Sciatic nerve (tissue), 2 donors: ENCODE data around the gene CCDC106. TPM values are rescaled to one million over a fixed set of nuclear protein-coding genes. Genes with fewer than 3 reads are reported as not detected.

Experiments used
- ATAC-seq: fragments of 200-7000 bp; cut with Tn5 transposase; one replicate; pipeline ENCODE4 v1.9.1; 2020; ENCODE audit warnings: mild to moderate bottlenecking, moderate library complexity
- DNase-seq: peaks from one replicate; pipeline ENCODE4 v3.0.0-alpha.2; 2020; ENCODE audit warnings: low spot score
- intact Hi-C: fragments of 100-400 bp; cut with DNase I; formaldehyde crosslinking; loops from one replicate; pipeline ENCODE4 v1.14.2; 2022
- total RNA-seq: library from RNA; stranded (reverse); fragmentation: NEBNext Ultra II Directional; extraction: Animal tissue kit (Norgen Biotek cat#: 25700); gene quantifications from one replicate; pipeline ENCODE4 v1.2.1, GENCODE V29; 2021
- donor health status: DM: no; HTN: no; CAD: no.
- donor health status: DM: no; HTN: no; CAD: no.

The CCDC106 gene
- total RNA-seq, 1 donor from 2014 or later: 14.0 TPM

DNA sequence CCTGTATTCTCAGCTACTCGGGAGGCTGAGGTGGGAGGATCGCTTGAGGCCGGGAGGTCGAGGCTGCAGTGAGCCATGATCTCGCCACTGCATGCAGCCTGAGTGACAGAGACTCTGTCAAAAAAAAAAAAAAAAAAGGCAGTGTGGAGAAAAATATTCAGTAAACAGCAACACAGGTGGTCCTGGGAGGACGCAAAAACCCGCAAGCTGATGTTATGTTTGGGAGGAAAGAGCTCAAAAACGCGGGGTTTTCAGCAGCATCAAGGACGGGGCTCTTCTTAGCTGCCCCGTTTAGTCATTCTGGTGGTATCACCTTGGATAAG is 23.0 kb upstream of the CCDC106 start:
- ATAC-seq: no peak
- intact Hi-C loops: no loop called here
- DNase-seq: no peak

DNA sequence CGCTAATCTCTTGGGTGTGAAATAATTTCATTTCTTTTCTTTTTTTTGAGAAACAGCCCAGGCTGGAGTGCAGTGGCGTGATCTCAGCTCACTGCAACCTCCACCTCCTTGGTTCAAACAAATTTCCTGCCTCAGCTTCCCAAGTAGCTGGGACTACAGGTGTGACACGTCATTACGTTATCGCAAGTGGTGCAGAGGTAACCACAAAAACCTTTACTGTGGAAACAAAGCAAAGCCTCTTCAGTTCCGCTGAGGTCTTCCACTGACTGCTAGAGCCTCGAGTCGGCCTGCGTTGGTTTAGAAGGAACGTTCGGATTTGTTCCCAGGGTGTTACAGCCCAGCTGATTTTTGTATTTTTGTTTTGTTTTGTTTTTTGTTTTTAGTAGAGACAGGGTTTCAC is 21.7 kb upstream of the CCDC106 start:
- intact Hi-C loops: no loop called here
- DNase-seq (no peak), ATAC-seq (no peak)

GRCh38 chr19:55632463-55632834 is 15.6 kb upstream of the CCDC106 start:
- ATAC-seq (peak; percentile 65), DNase-seq (peak; percentile 92)
- intact Hi-C loops: no loop called here

- intact Hi-C loops: no loop called here
- peak; percentile 13 for ATAC-seq
- DNase-seq: no peak
These were observed 14.2 kb upstream of the CCDC106 start for GRCh38 chr19:55633861-55634260.

DNA sequence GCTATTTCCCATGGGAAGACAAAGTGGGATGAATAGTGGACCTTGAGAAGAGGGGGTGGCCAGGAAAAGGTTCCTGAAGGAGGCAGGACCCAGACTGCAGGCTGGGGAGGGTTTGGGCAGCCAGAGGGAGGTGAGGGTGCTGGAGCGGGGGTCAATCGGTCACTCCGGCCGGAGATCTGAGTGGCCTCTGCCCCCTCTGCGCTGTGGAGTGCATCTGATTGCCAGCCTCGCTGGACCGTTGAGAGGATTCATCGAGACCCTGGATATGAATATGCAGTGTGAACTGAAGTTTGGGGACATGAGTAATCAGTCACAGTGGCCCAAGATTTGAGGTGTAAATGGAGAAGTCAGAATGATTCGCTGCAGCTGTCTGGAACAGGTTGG is 12.7 kb upstream of the CCDC106 start:
- intact Hi-C loops: no loop called here
- DNase-seq (peak; percentile 61), ATAC-seq (peak; percentile 4)

GRCh38 chr19:55635856-55636440 is 12.1 kb upstream of the CCDC106 start:
- ATAC-seq (no peak), DNase-seq (peak; percentile 54)
- intact Hi-C loops: no loop called here

DNA sequence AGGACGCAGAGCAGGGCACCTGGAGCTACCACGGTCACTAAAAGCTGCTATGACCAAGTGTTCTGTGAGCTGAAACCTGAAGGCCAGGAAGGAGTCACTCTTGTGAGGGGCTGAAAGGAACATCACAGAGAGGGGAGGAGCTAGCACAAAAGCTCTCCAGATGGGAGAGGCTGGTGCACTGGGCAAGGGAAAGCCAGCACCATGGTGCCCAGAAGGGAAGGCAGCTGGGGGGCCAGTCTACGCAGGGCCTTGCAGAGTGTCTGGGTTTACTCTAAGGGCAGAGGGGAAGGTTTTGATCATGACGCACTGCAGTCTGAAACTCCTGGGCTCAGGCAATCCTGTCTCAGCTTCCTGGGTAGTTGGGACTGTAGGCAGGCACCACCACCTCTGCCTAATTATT is 11.3 kb upstream of the CCDC106 start:
- intact Hi-C loops: no loop called here
- ATAC-seq (no peak), DNase-seq (no peak)

- no peak for ATAC-seq
- intact Hi-C loops: no loop called here
- DNase-seq: no peak
These were observed 10.5 kb upstream of the CCDC106 start for GRCh38 chr19:55637534-55637933.

GRCh38 chr19:55638864-55639359 is 9.1 kb upstream of the CCDC106 start:
- DNase-seq (no peak), ATAC-seq (no peak)
- intact Hi-C loops: no loop called here

GRCh38 chr19:55640043-55640576 is 7.9 kb upstream of the CCDC106 start:
- peak; percentile 62 for ATAC-seq
- DNase-seq: peak; percentile 84

GRCh38 chr19:55640577-55641425 is 7.2 kb upstream of the CCDC106 start, which contains the start of gene ZNF580:
Gene ZNF580, plus strand, starts transcription at chr19:55641002. Its CDS starts 1,507 bp downstream, at chr19:55642509.
- DNase-seq: peak; percentile 83
- intact Hi-C loops: no loop called here
- peak; percentile 67 for ATAC-seq

More at GRCh38 chr19:55640043-55640576, 7.9 kb upstream of the CCDC106 start:
- intact Hi-C loops: no loop called here

- intact Hi-C loops: no loop called here
These were observed 6.4 kb upstream of the CCDC106 start for GRCh38 chr19:55641426-55642152.

DNA sequence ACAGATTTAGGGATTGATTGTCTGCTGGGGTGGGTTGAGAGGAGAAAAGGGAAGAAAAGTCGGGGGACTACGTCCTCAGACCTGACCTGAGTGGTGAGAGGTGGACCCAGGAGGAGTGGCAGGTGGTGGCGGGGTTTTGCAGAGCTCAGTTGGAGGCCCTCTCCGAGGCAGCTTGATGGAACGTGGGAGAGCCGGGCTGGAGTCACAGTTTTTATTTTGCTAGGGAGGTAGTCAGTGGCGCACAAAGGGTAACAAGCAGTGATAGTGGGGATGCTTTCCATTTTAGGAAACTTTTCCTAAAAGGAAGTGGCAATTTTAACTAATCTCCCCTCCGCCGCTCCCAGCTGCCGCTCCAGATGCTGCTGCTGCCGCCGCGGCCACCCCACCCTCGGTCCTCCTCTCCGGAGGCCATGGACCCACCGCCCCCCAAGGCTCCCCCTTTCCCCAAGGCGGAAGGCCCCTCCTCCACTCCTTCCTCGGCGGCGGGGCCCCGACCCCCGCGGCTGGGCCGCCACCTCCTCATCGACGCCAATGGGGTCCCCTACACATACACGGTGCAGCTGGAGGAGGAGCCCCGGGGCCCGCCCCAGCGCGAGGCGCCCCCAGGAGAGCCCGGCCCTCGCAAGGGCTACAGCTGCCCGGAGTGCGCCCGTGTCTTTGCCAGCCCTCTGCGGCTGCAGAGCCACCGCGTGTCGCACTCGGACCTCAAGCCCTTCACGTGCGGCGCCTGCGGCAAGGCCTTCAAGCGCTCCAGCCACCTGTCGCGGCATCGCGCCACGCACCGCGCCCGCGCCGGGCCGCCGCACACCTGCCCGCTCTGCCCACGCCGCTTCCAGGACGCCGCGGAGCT is 5.6 kb upstream of the CCDC106 start:
- ATAC-seq: no peak
- intact Hi-C loops: no loop called here
- no peak for DNase-seq

More at GRCh38 chr19:55641426-55642152, 6.4 kb upstream of the CCDC106 start:
- no peak for DNase-seq
- ATAC-seq: peak; percentile 4

DNA sequence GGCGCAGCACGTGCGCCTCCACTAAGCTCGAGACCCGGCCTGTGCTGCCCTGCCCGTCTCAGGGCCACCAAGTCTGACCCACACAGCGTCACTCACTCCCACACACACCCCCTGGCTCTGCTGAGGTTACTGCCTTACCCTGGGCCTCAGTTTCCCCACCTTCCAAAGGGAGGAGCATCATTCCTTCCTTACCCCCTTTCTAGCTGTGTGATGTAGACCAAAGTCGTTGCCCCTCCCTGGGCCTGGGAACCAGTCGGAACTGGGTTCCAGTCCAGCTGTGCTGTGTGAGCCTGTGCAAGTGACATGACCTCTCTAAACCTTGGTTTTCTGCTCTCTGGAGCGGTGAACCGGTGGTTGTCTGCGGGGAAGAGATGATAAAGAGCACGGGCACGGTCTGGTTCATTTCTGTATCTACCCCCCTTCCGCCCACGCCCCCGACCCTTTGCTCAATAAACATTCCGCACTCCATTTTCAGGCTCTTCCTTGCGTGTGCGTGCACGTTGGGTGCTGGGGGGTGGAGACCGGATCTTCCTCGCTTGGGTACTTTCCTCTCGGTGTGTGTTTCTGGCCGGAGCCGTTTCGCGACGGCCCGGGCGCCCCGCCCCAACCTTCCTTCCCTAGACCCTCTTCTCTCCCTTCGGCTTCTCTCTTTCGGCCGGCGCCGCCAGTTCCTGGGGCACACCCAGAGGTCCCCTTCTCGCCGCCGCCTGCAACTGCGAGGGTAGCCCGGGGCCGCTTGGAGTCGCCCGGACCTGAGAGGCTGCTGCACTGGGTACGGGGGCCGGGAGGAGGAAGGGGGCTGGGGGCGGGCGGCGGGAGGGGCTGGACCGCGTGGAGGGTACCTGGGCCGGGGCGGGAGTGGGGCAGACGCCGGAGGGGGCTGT is 4.8 kb upstream of the CCDC106 start, which contains the start of gene ZNF581:
Gene ZNF581 (plus strand): TSS at position 647 of the 884 bp plus-strand sequence. CDS start 923 bp downstream, outside the sequence.
- DNase-seq: peak; percentile 81
- intact Hi-C loops: no loop called here

GRCh38 chr19:55643887-55644176 is 4.2 kb upstream of the CCDC106 start:
- ATAC-seq (no peak), DNase-seq (no peak)
- intact Hi-C loops: no loop called here

More for the DNA sequence above, 4.8 kb upstream of the CCDC106 start, which contains the start of gene ZNF581:
- ATAC-seq: peak; percentile 56

GRCh38 chr19:55644191-55644833 is 3.7 kb upstream of the CCDC106 start:
- DNase-seq (no peak), ATAC-seq (no peak)
- intact Hi-C loops: no loop called here

DNA sequence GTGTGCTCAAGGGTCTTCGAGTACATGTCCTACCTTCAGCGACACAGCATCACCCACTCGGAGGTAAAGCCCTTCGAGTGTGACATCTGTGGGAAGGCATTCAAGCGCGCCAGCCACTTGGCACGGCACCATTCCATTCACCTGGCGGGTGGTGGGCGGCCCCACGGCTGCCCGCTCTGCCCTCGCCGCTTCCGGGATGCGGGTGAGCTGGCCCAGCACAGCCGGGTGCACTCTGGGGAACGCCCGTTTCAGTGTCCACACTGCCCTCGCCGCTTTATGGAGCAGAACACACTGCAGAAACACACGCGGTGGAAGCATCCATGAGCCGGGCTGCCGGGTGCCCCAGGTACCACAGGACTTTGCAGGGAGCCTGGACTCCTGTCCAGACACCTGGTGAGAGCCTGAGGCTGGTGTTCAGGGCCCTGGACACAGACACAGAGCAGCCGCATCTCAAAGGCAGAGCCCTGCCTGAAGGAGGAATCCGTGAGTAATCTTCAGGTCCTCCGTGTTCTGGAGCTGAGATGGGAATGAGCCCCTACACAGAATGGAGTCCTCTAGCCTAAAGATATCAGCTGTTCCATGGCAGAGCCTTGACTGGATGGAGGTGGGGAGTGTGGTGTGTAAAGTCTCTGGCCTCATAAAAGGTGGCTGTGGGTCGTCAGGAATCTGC is 3.0 kb upstream of the CCDC106 start:
- DNase-seq: no peak
- no peak for ATAC-seq
- intact Hi-C loops: no loop called here
